ENCODE data around the gene EVC.

Gene EVC

DNA sequence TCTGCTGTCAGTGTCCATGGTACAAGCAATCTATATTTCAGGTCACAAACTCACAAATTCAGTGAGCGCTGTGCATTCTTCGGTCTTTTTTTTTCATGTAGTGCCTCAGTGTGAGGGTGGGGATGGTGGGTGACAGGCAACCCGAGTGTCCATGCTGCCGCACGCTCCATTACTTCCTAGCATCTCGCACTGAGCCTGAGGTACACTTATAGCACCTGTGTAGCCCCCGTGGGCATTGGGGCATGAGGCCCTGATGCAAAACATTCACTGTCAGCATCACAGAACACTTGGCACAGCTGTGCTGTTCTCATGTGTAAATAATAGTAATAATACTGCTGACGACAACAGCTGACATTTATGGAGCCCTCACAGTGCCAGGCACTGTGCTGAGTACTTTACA is 34.2 kb upstream of the EVC start:
- TF ChIP-seq TAF1 (IDR thresholded peaks at IDR 0.05; ENCODE audit: borderline replicate concordance, insufficient read depth, low read length) (no peak), POLR2AphosphoS5 (IDR thresholded peaks at IDR 0.05; ENCODE audit: low read depth, low read length) (no peak), FOXP2 (optimal IDR thresholded peaks at IDR 0.05; ENCODE audit: borderline replicate concordance, extremely low read depth, extremely low read length, insufficient read depth) (no peak), SIN3A (IDR thresholded peaks at IDR 0.05; ENCODE audit: borderline replicate concordance, insufficient read depth, low read length) (no peak)
- TF ChIP-seq, protein P1, sequence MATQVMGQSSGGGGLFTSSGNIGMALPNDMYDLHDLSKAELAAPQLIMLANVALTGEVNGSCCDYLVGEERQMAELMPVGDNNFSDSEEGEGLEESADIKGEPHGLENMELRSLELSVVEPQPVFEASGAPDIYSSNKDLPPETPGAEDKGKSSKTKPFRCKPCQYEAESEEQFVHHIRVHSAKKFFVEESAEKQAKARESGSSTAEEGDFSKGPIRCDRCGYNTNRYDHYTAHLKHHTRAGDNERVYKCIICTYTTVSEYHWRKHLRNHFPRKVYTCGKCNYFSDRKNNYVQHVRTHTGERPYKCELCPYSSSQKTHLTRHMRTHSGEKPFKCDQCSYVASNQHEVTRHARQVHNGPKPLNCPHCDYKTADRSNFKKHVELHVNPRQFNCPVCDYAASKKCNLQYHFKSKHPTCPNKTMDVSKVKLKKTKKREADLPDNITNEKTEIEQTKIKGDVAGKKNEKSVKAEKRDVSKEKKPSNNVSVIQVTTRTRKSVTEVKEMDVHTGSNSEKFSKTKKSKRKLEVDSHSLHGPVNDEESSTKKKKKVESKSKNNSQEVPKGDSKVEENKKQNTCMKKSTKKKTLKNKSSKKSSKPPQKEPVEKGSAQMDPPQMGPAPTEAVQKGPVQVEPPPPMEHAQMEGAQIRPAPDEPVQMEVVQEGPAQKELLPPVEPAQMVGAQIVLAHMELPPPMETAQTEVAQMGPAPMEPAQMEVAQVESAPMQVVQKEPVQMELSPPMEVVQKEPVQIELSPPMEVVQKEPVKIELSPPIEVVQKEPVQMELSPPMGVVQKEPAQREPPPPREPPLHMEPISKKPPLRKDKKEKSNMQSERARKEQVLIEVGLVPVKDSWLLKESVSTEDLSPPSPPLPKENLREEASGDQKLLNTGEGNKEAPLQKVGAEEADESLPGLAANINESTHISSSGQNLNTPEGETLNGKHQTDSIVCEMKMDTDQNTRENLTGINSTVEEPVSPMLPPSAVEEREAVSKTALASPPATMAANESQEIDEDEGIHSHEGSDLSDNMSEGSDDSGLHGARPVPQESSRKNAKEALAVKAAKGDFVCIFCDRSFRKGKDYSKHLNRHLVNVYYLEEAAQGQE (IDR thresholded peaks at IDR 0.05; ENCODE audit: insufficient read depth in 1 of 2, low read depth in 2 of 2, low read length in 2 of 2), result no peak

DNA sequence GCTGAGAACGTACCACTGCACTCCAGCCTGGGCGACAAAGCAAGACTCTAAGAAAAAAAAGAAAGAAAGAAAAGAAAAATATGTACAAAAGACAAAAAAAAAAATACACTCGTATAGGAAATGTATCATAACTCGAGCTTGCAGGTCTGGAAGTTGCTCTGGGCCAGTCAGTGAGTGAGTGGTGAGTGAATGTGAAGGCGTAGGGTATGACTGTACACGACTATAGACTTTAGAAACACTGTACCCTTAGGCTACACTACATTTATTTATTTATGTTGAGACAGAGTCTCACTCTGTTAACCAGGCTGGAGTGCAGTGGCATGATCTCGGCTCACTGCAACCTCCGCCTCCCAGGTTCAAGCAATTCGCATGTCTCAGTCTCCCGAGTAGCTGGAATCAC is 32.0 kb upstream of the EVC start:
- no peak for TF ChIP-seq FOXP2 (optimal IDR thresholded peaks at IDR 0.05; ENCODE audit: borderline replicate concordance, extremely low read depth, extremely low read length, insufficient read depth)
- TF ChIP-seq SIN3A (IDR thresholded peaks at IDR 0.05; ENCODE audit: borderline replicate concordance, insufficient read depth, low read length), result no peak
- TF ChIP-seq, protein P1 (IDR thresholded peaks at IDR 0.05; ENCODE audit: insufficient read depth in 1 of 2, low read depth in 2 of 2, low read length in 2 of 2), result no peak
- TF ChIP-seq POLR2AphosphoS5 (IDR thresholded peaks at IDR 0.05; ENCODE audit: low read depth, low read length), result no peak
- TF ChIP-seq TAF1 (IDR thresholded peaks at IDR 0.05; ENCODE audit: borderline replicate concordance, insufficient read depth, low read length), result no peak

DNA sequence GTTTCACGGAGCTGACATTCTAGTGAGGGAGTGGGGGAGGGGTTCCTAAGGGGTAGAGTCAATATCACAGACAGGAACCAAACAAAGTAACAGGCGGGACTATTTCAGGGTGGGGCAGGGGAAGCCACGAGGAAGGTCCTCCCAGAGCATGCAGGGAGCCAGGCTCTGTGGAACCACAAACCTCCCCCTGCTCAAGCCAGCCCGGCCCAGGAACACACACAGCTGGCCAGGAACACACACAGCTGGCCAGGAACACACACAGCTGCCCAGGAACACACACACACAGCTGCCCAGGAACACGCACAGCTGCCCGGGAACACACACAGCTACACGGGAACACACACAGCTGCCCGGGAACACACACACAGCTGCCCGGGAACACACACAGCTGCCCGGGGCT is 27.4 kb upstream of the EVC start:
- TF ChIP-seq FOXP2 (optimal IDR thresholded peaks at IDR 0.05; ENCODE audit: borderline replicate concordance, extremely low read depth, extremely low read length, insufficient read depth) (no peak), TAF1 (IDR thresholded peaks at IDR 0.05; ENCODE audit: borderline replicate concordance, insufficient read depth, low read length) (no peak), POLR2AphosphoS5 (IDR thresholded peaks at IDR 0.05; ENCODE audit: low read depth, low read length) (no peak), SIN3A (IDR thresholded peaks at IDR 0.05; ENCODE audit: borderline replicate concordance, insufficient read depth, low read length) (no peak)
- TF ChIP-seq, protein P1 (IDR thresholded peaks at IDR 0.05; ENCODE audit: insufficient read depth in 1 of 2, low read depth in 2 of 2, low read length in 2 of 2), result no peak

DNA sequence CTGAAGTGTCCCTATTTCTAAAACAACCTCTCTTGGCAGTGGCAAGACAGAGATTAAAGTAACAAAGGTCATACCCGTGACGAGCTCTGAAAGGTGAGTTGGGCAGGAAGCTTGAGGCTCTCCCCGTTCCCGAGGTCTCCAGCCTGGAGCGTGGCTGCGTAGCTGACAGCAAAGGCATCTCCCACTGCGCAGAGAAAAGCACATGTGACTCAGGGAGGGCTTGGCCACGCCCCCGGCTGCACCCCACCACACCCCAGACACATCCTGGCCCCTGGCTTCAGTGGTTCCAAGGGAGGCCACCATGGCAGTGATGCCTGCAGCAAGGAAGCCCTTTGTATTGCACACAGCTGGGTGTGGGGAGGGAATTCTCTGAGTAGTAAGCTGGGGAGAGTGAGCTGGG is 25.7 kb upstream of the EVC start:
- TF ChIP-seq SIN3A (IDR thresholded peaks at IDR 0.05; ENCODE audit: borderline replicate concordance, insufficient read depth, low read length), result no peak
- no peak for TF ChIP-seq TAF1 (IDR thresholded peaks at IDR 0.05; ENCODE audit: borderline replicate concordance, insufficient read depth, low read length)
- no peak for TF ChIP-seq FOXP2 (optimal IDR thresholded peaks at IDR 0.05; ENCODE audit: borderline replicate concordance, extremely low read depth, extremely low read length, insufficient read depth)
- TF ChIP-seq, protein P1 (IDR thresholded peaks at IDR 0.05; ENCODE audit: insufficient read depth in 1 of 2, low read depth in 2 of 2, low read length in 2 of 2), result no peak
- TF ChIP-seq POLR2AphosphoS5 (IDR thresholded peaks at IDR 0.05; ENCODE audit: low read depth, low read length), result no peak

DNA sequence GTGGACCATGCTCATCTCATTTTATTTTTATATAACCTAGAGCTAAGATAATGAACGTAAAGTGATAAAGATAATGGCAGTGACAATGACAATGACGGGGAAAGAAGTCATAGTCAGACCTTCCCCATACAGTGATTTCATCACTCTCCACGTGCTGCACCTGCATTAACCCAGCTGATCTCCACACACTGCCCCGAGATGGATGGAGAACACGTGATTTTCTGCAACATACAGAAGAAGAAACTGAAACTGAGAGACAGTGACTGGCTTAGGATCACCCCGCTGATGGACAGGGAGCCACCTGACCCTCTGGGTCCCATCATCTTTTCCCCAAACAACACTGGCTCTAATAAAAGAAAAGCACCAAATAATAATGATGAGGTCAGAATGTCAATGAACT is 24.7 kb upstream of the EVC start:
- TF ChIP-seq FOXP2 (optimal IDR thresholded peaks at IDR 0.05; ENCODE audit: borderline replicate concordance, extremely low read depth, extremely low read length, insufficient read depth), result no peak
- TF ChIP-seq, protein P1 (IDR thresholded peaks at IDR 0.05; ENCODE audit: insufficient read depth in 1 of 2, low read depth in 2 of 2, low read length in 2 of 2), result no peak
- TF ChIP-seq POLR2AphosphoS5 (IDR thresholded peaks at IDR 0.05; ENCODE audit: low read depth, low read length), result no peak
- TF ChIP-seq TAF1 (IDR thresholded peaks at IDR 0.05; ENCODE audit: borderline replicate concordance, insufficient read depth, low read length), result no peak
- TF ChIP-seq SIN3A (IDR thresholded peaks at IDR 0.05; ENCODE audit: borderline replicate concordance, insufficient read depth, low read length), result no peak
